HepG2 (cell line): ENCODE results near the gene AHNAK. TPM values are rescaled to one million over a fixed set of nuclear protein-coding genes. Genes with fewer than 3 reads are reported as not detected.

Experiments used
- CEBPG ChIP-seq: IDR thresholded peaks from 2 replicates; pipeline ENCODE4 v1.6.1; 2016
- FOSL2 ChIP-seq: sonication (generic); formaldehyde crosslinking; IDR thresholded peaks from 2 replicates; pipeline ENCODE4 v1.4.0; 2020; ENCODE audit warnings: missing genetic modification reagents
- FOXA1 ChIP-seq, 2 experiments: fragments of 450-650 bp in 1 of 2; sonication (generic) in 1 of 2; formaldehyde crosslinking in 1 of 2; IDR thresholded peaks; 2 replicates each; pipeline versions ENCODE4 v1.4.0 to v1.6.1; 2016 to 2020; ENCODE audit warnings: missing genetic modification reagents in 1 of 2
- FOXA3 ChIP-seq: IDR thresholded peaks from 2 replicates; pipeline ENCODE4 v1.6.1; 2016; ENCODE audit warnings: missing genetic modification reagents, missing compliant biosample characterization
- FOXK1 ChIP-seq: sonication (generic); formaldehyde crosslinking; IDR thresholded peaks from 2 replicates; pipeline ENCODE4 v1.4.0; 2020; ENCODE audit warnings: low read depth, missing genetic modification reagents, borderline replicate concordance
- FOXK2 ChIP-seq: fragments of 450-650 bp; IDR thresholded peaks from 2 replicates; pipeline ENCODE4 v1.6.1; 2016
- FOXO1 ChIP-seq: sonication (generic); formaldehyde crosslinking; IDR thresholded peaks from 2 replicates; pipeline ENCODE4 v1.4.0; 2020; ENCODE audit warnings: missing genetic modification reagents
- KLF9 ChIP-seq: IDR thresholded peaks from 2 replicates; pipeline ENCODE4 v1.6.1; 2016; ENCODE audit warnings: low read depth
- KMT2A ChIP-seq: sonication (generic); formaldehyde crosslinking; IDR thresholded peaks from 2 replicates; pipeline ENCODE4 v1.4.0; 2020; ENCODE audit warnings: missing genetic modification reagents
- MAFK ChIP-seq, 2 experiments: IDR thresholded peaks in 1 of 2; conservative IDR thresholded peaks in 1 of 2; 2 replicates each; pipeline ENCODE4 v1.6.1; 2011; ENCODE audit warnings: improper control_type of control experiment in 2 of 2, low read length in 2 of 2
- MIER2 ChIP-seq: IDR thresholded peaks from 2 replicates; pipeline ENCODE4 v1.6.1; 2016; ENCODE audit warnings: missing biosample characterization, missing genetic modification reagents
- PAX8 ChIP-seq: sonication (generic); formaldehyde crosslinking; IDR thresholded peaks from 2 replicates; pipeline ENCODE4 v1.8.0; 2022; ENCODE audit warnings: mild to moderate bottlenecking, missing genetic modification reagents, borderline replicate concordance
- SMAD3 ChIP-seq: sonication (generic); formaldehyde crosslinking; IDR thresholded peaks from 2 replicates; pipeline ENCODE4 v1.4.0; 2020; ENCODE audit warnings: missing genetic modification reagents
- SRSF4 ChIP-seq: fragments of 200-400 bp; formaldehyde crosslinking; IDR thresholded peaks from one replicate; pipeline ENCODE4 v1.6.1; 2018; ENCODE audit warnings: mild to moderate bottlenecking, low read depth, low read length, moderate library complexity; ENCODE audit not compliant: poor library complexity, severe bottlenecking
- TBL1XR1 ChIP-seq: fragments of 150-350 bp; IDR thresholded peaks from 2 replicates; pipeline ENCODE4 v1.6.1; 2014; ENCODE audit warnings: borderline replicate concordance, low read length; ENCODE audit not compliant: partially characterized antibody
- ZNF235 ChIP-seq: sonication (generic); formaldehyde crosslinking; IDR thresholded peaks from 2 replicates; pipeline ENCODE4 v1.8.1; 2023; ENCODE audit warnings: mild to moderate bottlenecking, missing genetic modification reagents, borderline replicate concordance
- ZNF33A ChIP-seq: sonication (generic); formaldehyde crosslinking; IDR thresholded peaks from 2 replicates; pipeline ENCODE4 v1.5.1; 2020; ENCODE audit warnings: missing genetic modification reagents, mild to moderate bottlenecking, moderate library complexity, borderline replicate concordance
- ZNF446 ChIP-seq: sonication (generic); formaldehyde crosslinking; IDR thresholded peaks from 2 replicates; pipeline ENCODE4 v1.5.0; 2020; ENCODE audit warnings: mild to moderate bottlenecking, missing genetic modification reagents
- ZNF720 ChIP-seq: sonication (generic); formaldehyde crosslinking; IDR thresholded peaks from 2 replicates; pipeline ENCODE4 v1.4.0; 2020; ENCODE audit warnings: missing genetic modification reagents
- polyA plus RNA-seq, 8 experiments: library from polyadenylated mRNA; depleted of rRNA in 3 of 8; stranded (reverse) in 7 of 8; unstranded in 1 of 8; fragments of >200 nt; fragmentation: Illumina TruSeq in 4 of 8; extraction: Trizol in 4 of 8; gene quantifications; 2 replicates each; pipeline versions ENCODE4 v1.2.1 to v1.2.3, GENCODE V29; 2011 to 2016; ENCODE audit warnings: low read depth in 4 of 8, missing spikeins in 1 of 8, mixed read lengths in 1 of 8; ENCODE audit not compliant: insufficient read depth in 1 of 8
- total RNA-seq, 5 experiments: library from RNA; depleted of rRNA; stranded (reverse); fragments of >200 nt; fragmentation: Illumina TruSeq; extraction: Trizol; gene quantifications; 2 replicates each; pipeline ENCODE4 v1.2.3, GENCODE V29; 2016; ENCODE audit warnings: low read depth in 1 of 5
- TF ChIP-seq, protein P1 (sequence below): sonication (generic); formaldehyde crosslinking; conservative IDR thresholded peaks from 2 replicates; pipeline ENCODE4 v1.4.0; 2020; ENCODE audit warnings: missing genetic modification reagents
- TF ChIP-seq, protein P2 (sequence below): sonication (generic); formaldehyde crosslinking; IDR thresholded peaks from 2 replicates; pipeline ENCODE4 v1.8.0; 2022; ENCODE audit warnings: mild to moderate bottlenecking, missing genetic modification reagents
- TF ChIP-seq, protein P3 (sequence below): sonication (generic); formaldehyde crosslinking; IDR thresholded peaks from 2 replicates; pipeline ENCODE4 v1.8.0; 2022; ENCODE audit warnings: low read depth, missing genetic modification reagents
- TF ChIP-seq, protein P4 (sequence below): sonication (generic); formaldehyde crosslinking; IDR thresholded peaks from 2 replicates; pipeline ENCODE4 v1.5.1; 2020; ENCODE audit warnings: mild to moderate bottlenecking, moderate library complexity, missing genetic modification reagents

Gene AHNAK
- total and polyA plus RNA-seq, 2 of the 13 experiments (the other 11 are each of a cell fraction or from before 2014, with no cell fraction given) = 23.4 to 25.0 TPM

DNA sequence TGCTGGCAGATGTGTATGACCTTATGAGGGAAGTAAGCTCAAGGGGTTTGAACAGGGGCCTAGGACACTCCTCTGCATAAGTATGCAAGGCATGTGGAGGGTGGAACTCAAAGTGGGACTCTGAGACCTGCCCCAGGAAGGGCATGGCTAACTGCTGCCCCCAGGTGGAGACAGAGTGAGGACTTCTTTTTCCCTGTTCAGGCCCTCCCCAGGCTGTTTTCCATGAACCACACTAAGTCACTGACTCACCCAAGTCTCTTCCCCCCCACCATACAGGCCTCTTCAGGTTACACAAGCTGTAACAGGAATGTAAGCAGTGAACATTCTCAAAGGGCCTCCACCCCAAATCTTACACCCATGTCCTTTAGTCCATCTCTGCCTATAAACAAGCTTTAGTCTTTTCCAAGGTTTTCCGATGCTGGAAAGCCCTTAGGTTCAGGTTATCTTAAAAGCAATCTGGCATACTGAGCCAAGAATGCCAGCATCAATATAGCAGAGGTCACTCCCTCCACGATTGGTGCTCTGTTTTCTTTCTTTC, 14.0 kb upstream of the AHNAK start (continued):
- TF ChIP-seq FOXK1 (CRISPR knock-in tag) = peak; percentile 32; the same call in 1 of the 2 replicates
- TF ChIP-seq FOXA1 (IDR thresholded peaks at IDR 0.05) = no peak
- TF ChIP-seq FOXA1 (CRISPR knock-in tag; IDR thresholded peaks at IDR 0.05) = 0 out of 2 replicates have a peak, but pooled peaks have one; percentile 13
- TF ChIP-seq, protein P1, sequence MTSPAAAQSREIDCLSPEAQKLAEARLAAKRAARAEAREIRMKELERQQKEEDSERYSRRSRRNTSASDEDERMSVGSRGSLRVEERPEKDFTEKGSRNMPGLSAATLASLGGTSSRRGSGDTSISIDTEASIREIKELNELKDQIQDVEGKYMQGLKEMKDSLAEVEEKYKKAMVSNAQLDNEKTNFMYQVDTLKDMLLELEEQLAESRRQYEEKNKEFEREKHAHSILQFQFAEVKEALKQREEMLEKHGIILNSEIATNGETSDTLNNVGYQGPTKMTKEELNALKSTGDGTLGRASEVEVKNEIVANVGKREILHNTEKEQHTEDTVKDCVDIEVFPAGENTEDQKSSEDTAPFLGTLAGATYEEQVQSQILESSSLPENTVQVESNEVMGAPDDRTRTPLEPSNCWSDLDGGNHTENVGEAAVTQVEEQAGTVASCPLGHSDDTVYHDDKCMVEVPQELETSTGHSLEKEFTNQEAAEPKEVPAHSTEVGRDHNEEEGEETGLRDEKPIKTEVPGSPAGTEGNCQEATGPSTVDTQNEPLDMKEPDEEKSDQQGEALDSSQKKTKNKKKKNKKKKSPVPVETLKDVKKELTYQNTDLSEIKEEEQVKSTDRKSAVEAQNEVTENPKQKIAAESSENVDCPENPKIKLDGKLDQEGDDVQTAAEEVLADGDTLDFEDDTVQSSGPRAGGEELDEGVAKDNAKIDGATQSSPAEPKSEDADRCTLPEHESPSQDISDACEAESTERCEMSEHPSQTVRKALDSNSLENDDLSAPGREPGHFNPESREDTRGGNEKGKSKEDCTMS (CRISPR knock-in tag) = no peak
- no peak for TF ChIP-seq KLF9
- no peak for TF ChIP-seq MIER2 (CRISPR knock-in tag)
- TF ChIP-seq FOXA3 = peak; percentile 42
- TF ChIP-seq MAFK (conservative IDR thresholded peaks at IDR 0.05 in 1 of 2, IDR thresholded peaks at IDR 0.05 in 1 of 2; ENCODE audit: low read length in 2 of 2) = no peak
- TF ChIP-seq FOXK2 = no peak
- TF ChIP-seq TBL1XR1 = peak; percentile 65
- TF ChIP-seq ZNF446 = no peak
- TF ChIP-seq PAX8 (CRISPR knock-in tag) = no peak
- TF ChIP-seq, protein P2, sequence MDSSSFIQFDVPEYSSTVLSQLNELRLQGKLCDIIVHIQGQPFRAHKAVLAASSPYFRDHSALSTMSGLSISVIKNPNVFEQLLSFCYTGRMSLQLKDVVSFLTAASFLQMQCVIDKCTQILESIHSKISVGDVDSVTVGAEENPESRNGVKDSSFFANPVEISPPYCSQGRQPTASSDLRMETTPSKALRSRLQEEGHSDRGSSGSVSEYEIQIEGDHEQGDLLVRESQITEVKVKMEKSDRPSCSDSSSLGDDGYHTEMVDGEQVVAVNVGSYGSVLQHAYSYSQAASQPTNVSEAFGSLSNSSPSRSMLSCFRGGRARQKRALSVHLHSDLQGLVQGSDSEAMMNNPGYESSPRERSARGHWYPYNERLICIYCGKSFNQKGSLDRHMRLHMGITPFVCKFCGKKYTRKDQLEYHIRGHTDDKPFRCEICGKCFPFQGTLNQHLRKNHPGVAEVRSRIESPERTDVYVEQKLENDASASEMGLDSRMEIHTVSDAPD (CRISPR knock-in tag) = no peak
- no peak for TF ChIP-seq ZNF235 (CRISPR knock-in tag)
- TF ChIP-seq KMT2A (CRISPR knock-in tag) = no peak
- TF ChIP-seq, protein P3, sequence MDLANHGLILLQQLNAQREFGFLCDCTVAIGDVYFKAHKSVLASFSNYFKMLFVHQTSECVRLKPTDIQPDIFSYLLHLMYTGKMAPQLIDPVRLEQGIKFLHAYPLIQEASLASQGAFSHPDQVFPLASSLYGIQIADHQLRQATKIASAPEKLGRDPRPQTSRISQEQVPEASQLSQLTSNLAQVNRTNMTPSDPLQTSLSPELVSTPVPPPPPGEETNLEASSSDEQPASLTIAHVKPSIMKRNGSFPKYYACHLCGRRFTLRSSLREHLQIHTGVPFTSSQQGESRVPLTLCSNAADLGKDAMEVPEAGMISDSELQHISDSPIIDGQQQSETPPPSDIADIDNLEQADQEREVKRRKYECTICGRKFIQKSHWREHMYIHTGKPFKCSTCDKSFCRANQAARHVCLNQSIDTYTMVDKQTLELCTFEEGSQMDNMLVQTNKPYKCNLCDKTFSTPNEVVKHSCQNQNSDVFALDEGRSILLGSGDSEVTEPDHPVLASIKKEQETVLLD = no peak
- TF ChIP-seq, protein P4, sequence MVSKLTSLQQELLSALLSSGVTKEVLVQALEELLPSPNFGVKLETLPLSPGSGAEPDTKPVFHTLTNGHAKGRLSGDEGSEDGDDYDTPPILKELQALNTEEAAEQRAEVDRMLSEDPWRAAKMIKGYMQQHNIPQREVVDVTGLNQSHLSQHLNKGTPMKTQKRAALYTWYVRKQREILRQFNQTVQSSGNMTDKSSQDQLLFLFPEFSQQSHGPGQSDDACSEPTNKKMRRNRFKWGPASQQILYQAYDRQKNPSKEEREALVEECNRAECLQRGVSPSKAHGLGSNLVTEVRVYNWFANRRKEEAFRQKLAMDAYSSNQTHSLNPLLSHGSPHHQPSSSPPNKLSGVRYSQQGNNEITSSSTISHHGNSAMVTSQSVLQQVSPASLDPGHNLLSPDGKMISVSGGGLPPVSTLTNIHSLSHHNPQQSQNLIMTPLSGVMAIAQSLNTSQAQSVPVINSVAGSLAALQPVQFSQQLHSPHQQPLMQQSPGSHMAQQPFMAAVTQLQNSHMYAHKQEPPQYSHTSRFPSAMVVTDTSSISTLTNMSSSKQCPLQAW = 0 out of 2 replicates have a peak, but pooled peaks have one; percentile 23
- 0 out of 2 replicates have a peak, but pooled peaks have one; percentile 40 for TF ChIP-seq FOXO1 (CRISPR knock-in tag)
- peak; percentile 10; the same call in 1 of the 2 replicates for TF ChIP-seq CEBPG (CRISPR knock-in tag)
- no peak for TF ChIP-seq ZNF720 (CRISPR knock-in tag)
- TF ChIP-seq FOSL2 (CRISPR knock-in tag) = peak; percentile 87
- TF ChIP-seq SRSF4 = no peak
- TF ChIP-seq SMAD3 (CRISPR knock-in tag) = no peak
- TF ChIP-seq ZNF33A = no peak
